PFSK-1 (cell line): ENCODE results near the gene TMPRSS11A.

Experiments used
- FOXP2 ChIP-seq: optimal IDR thresholded peaks from 2 replicates; pipeline ENCODE3; 2011; ENCODE audit warnings: borderline replicate concordance, control low read depth, inconsistent platforms; ENCODE audit not compliant: insufficient read depth; ENCODE audit errors: extremely low read length, extremely low read depth
- POLR2AphosphoS5 ChIP-seq: IDR thresholded peaks from 2 replicates; pipeline ENCODE4 v1.6.1; 2012; ENCODE audit warnings: low read depth, mild to moderate bottlenecking, control low read depth, low read length, moderate library complexity
- REST ChIP-seq, 2 experiments: IDR thresholded peaks; 2 replicates each; pipeline versions ENCODE4 v1.6.1 to v1.8.0; 2011 to 2012; ENCODE audit warnings: low read depth in 2 of 2, low read length in 2 of 2, control low read depth in 1 of 2, inconsistent platforms in 1 of 2, mild to moderate bottlenecking in 1 of 2, moderate library complexity in 1 of 2; ENCODE audit not compliant: insufficient read depth in 1 of 2
- SIN3A ChIP-seq: IDR thresholded peaks from 2 replicates; pipeline ENCODE4 v1.6.1; 2012; ENCODE audit warnings: mild to moderate bottlenecking, low read length, moderate library complexity, borderline replicate concordance; ENCODE audit not compliant: insufficient read depth
- TAF1 ChIP-seq: IDR thresholded peaks from 2 replicates; pipeline ENCODE4 v1.6.1; 2012; ENCODE audit warnings: low read length, control low read depth, borderline replicate concordance; ENCODE audit not compliant: insufficient read depth

TMPRSS11A gene

GRCh38 chr4:67926485-67926884 is 36.8 kb downstream of the TMPRSS11A start:
- no peak for TF ChIP-seq REST (IDR thresholded peaks at IDR 0.05; ENCODE audit: insufficient read depth in 1 of 2, low read depth in 2 of 2, low read length in 2 of 2)
- TF ChIP-seq SIN3A, result no peak
- TF ChIP-seq FOXP2, result no peak
- no peak for TF ChIP-seq TAF1
- no peak for TF ChIP-seq POLR2AphosphoS5

GRCh38 chr4:67922697-67923096 is 40.6 kb downstream of the TMPRSS11A start:
- TF ChIP-seq FOXP2 (no peak), TAF1 (no peak), REST (IDR thresholded peaks at IDR 0.05; ENCODE audit: insufficient read depth in 1 of 2, low read depth in 2 of 2, low read length in 2 of 2) (no peak), POLR2AphosphoS5 (no peak), SIN3A (no peak)

GRCh38 chr4:67918428-67918827 is 44.9 kb downstream of the TMPRSS11A start:
- TF ChIP-seq REST (IDR thresholded peaks at IDR 0.05; ENCODE audit: insufficient read depth in 1 of 2, low read depth in 2 of 2, low read length in 2 of 2) (no peak), POLR2AphosphoS5 (no peak), TAF1 (no peak)

GRCh38 chr4:67915400-67915966 is 47.8 kb downstream of the TMPRSS11A start:
- TF ChIP-seq SIN3A, result no peak
- TF ChIP-seq POLR2AphosphoS5, result no peak
- TF ChIP-seq TAF1, result no peak
- no peak for TF ChIP-seq FOXP2
- TF ChIP-seq REST (IDR thresholded peaks at IDR 0.05; ENCODE audit: insufficient read depth in 1 of 2, low read depth in 2 of 2, low read length in 2 of 2), result no peak

GRCh38 chr4:67912080-67912479 is 51.2 kb downstream of the TMPRSS11A start:
- TF ChIP-seq SIN3A (no peak), TAF1 (no peak), FOXP2 (no peak), POLR2AphosphoS5 (no peak), REST (IDR thresholded peaks at IDR 0.05; ENCODE audit: insufficient read depth in 1 of 2, low read depth in 2 of 2, low read length in 2 of 2) (no peak)
